Endothelial cell of umbilical vein (primary cell): Measurements from ENCODE around the gene HPS6. TPM values are rescaled to one million over a fixed set of nuclear protein-coding genes. Genes with fewer than 3 reads are reported as not detected.

Experiments used
- BruUV-seq: library from RNA; stranded (reverse); fragments of 400-500 nt; replicated peaks from 2 replicates; lab custom pipeline; 2021; lab: Mats Ljungman, UMichigan
- CTCF ChIA-PET: fragments of 300-600, 350-600 bp; sonication (Branson Sonifier 250); formaldehyde crosslinking; loops from one replicate; lab custom pipeline; 2021; ENCODE audit warnings: antibody characterized with exemption, inconsistent platforms; lab: Charles Lee
- POLR2A ChIA-PET: fragments of 300-600, 350-600 bp; sonication (Branson Sonifier 250); formaldehyde crosslinking; loops from one replicate; lab custom pipeline; 2021; ENCODE audit warnings: antibody characterized with exemption, inconsistent platforms; lab: Charles Lee
- DNase-seq: peaks from one replicate; pipeline ENCODE4 v3.0.0-alpha.2; 2011; ENCODE audit warnings: low read depth, low spot score
- FAIRE-seq: peaks from 2 replicates; lab custom pipeline; 2011; peaks lifted over from hg19 to GRCh38; lab: Jason Lieb, UNC
- H2AFZ ChIP-seq: 2 replicates; pipeline ENCODE4 v1.6.0; 2012; ENCODE audit warnings: low read depth, low read length, control low read depth, inconsistent platforms
- H3K27ac ChIP-seq: 2 replicates; pipeline ENCODE4 v1.5.1; 2011; ENCODE audit warnings: low read depth, mild to moderate bottlenecking, control low read depth, low read length, moderate library complexity; ENCODE audit not compliant: insufficient read depth
- H3K27me3 ChIP-seq, 2 experiments: 2 replicates each; pipeline versions ENCODE4 v1.6.0 to v1.6.1; 2011; ENCODE audit warnings: low read length in 2 of 2, mixed read lengths in 1 of 2; ENCODE audit not compliant: control insufficient read depth in 2 of 2, insufficient read depth in 2 of 2
- H3K36me3 ChIP-seq, 2 experiments: 2 replicates in 1 of 2; 3 replicates in 1 of 2; pipeline ENCODE4 v1.5.1; 2011; ENCODE audit warnings: low read length in 2 of 2, mild to moderate bottlenecking in 1 of 2, moderate library complexity in 1 of 2; ENCODE audit not compliant: control insufficient read depth in 2 of 2, insufficient read depth in 2 of 2; ENCODE audit errors: extremely low read depth in 1 of 2
- H3K4me1 ChIP-seq: 3 replicates; pipeline ENCODE4 v1.5.1; 2011; ENCODE audit warnings: mild to moderate bottlenecking, low read length; ENCODE audit not compliant: control insufficient read depth, insufficient read depth; ENCODE audit errors: extremely low read depth
- H3K4me2 ChIP-seq: 2 replicates; pipeline ENCODE4 v1.6.1; 2011; ENCODE audit warnings: low read length, control low read depth, mixed read lengths; ENCODE audit not compliant: insufficient read depth
- H3K4me3 ChIP-seq, 3 experiments: fragments of 200-600 bp in 1 of 3; sonication (generic), shearing (Covaris generic) in 1 of 3; replicated peaks in 1 of 3; 2 replicates each; pipeline ENCODE4 v1.5.1; 2011 to 2016; ENCODE audit warnings: control low read depth in 3 of 3, low read length in 3 of 3, mild to moderate bottlenecking in 2 of 3, inconsistent platforms in 1 of 3, low read depth in 1 of 3, moderate library complexity in 1 of 3; ENCODE audit not compliant: insufficient read depth in 1 of 3
- H3K79me2 ChIP-seq: 2 replicates; pipeline ENCODE4 v1.6.0; 2012; ENCODE audit warnings: low read length, inconsistent platforms; ENCODE audit not compliant: control insufficient read depth, insufficient read depth
- H3K9ac ChIP-seq: replicated peaks from 2 replicates; pipeline ENCODE3; 2011; ENCODE audit warnings: low read length, control low read depth; ENCODE audit not compliant: insufficient read depth; ENCODE audit errors: extremely low read depth
- H3K9me1 ChIP-seq: replicated peaks from 3 replicates; pipeline ENCODE4 v1.6.0; 2011; ENCODE audit warnings: mild to moderate bottlenecking, low read length; ENCODE audit not compliant: control insufficient read depth, insufficient read depth; ENCODE audit errors: extremely low read depth
- H3K9me3 ChIP-seq: replicated peaks from 2 replicates; pipeline ENCODE4 v1.5.1; 2012; ENCODE audit warnings: low read length, inconsistent platforms; ENCODE audit not compliant: control insufficient read depth, insufficient read depth
- H4K20me1 ChIP-seq: replicated peaks from 2 replicates; pipeline ENCODE3; 2011; ENCODE audit warnings: mild to moderate bottlenecking, low read length; ENCODE audit not compliant: control insufficient read depth, insufficient read depth; ENCODE audit errors: extremely low read depth
- EZH2 ChIP-seq: IDR thresholded peaks from 2 replicates; pipeline ENCODE4 v1.6.1; 2012; ENCODE audit warnings: borderline replicate concordance, low read depth, mild to moderate bottlenecking, moderate library complexity, low read length, inconsistent platforms; ENCODE audit not compliant: severe bottlenecking
- FOS ChIP-seq: IDR thresholded peaks from 2 replicates; pipeline ENCODE4 v1.6.1; 2011; ENCODE audit warnings: mild to moderate bottlenecking, low read length, moderate library complexity, borderline replicate concordance; ENCODE audit not compliant: insufficient read depth
- GATA2 ChIP-seq: IDR thresholded peaks from 2 replicates; pipeline ENCODE4 v1.7.0; 2011; ENCODE audit warnings: low read depth, mild to moderate bottlenecking, moderate library complexity, mixed read lengths, low read length; ENCODE audit not compliant: insufficient read length, insufficient read depth
- JUN ChIP-seq: IDR thresholded peaks from 2 replicates; pipeline ENCODE4 v1.6.1; 2011; ENCODE audit warnings: borderline replicate concordance, low read depth; ENCODE audit not compliant: insufficient read length, insufficient read depth
- MYC ChIP-seq: IDR thresholded peaks from one replicate; pipeline ENCODE4 v1.6.1; 2011; ENCODE audit warnings: mild to moderate bottlenecking, low read depth, low read length
- POLR2A ChIP-seq: IDR thresholded peaks from 2 replicates; pipeline ENCODE4 v1.6.1; 2012; ENCODE audit warnings: low read depth, mild to moderate bottlenecking, control low read depth, low read length
- POLR2AphosphoS5 ChIP-seq: IDR thresholded peaks from 2 replicates; pipeline ENCODE4 v1.6.1; 2012; ENCODE audit warnings: low read depth, mild to moderate bottlenecking, control low read depth, low read length, moderate library complexity; ENCODE audit not compliant: insufficient read depth
- dilution Hi-C: fragments of 300-500 bp; cut with MboI; formaldehyde crosslinking; loops from one replicate; pipeline ENCODE4 v1.15.0; 2019; ENCODE audit warnings: low sequenced_read_pairs; ENCODE audit not compliant: extremely low pct_ligation_motif_present
- intact Hi-C: fragments of 100-400 bp; cut with micrococcal nuclease; formaldehyde crosslinking; loops from one replicate; pipeline ENCODE4 v1.10.0; 2022
- polyA plus RNA-seq, 4 experiments: library from polyadenylated mRNA; depleted of rRNA in 3 of 4; stranded (reverse) in 3 of 4; unstranded in 1 of 4; fragments of >200 nt; gene quantifications; 2 replicates each; pipeline versions ENCODE4 v1.2.1 to v1.2.3, GENCODE V29; 2011 to 2012; ENCODE audit warnings: missing spikeins in 1 of 4
- total RNA-seq: library from RNA; stranded (reverse); gene quantifications from 2 replicates; pipeline ENCODE4 v1.2.3, GENCODE V29; 2021
- TF ChIP-seq, protein P1 (sequence below), 2 donors: IDR thresholded peaks; 1 replicate in 1 of 2; 2 replicates in 1 of 2; pipeline ENCODE4 v1.5.1; 2011; ENCODE audit warnings: low read length in 2 of 2, mild to moderate bottlenecking in 2 of 2, moderate library complexity in 2 of 2, control low read depth in 1 of 2, inconsistent platforms in 1 of 2, low read depth in 1 of 2; ENCODE audit not compliant: insufficient read depth in 1 of 2; ENCODE audit errors: extremely low read depth in 1 of 2
- TF ChIP-seq, protein P2 (sequence below): IDR thresholded peaks from 2 replicates; pipeline ENCODE4 v1.6.1; 2011; ENCODE audit not compliant: insufficient read depth, insufficient read length

Gene HPS6
- total and polyA plus RNA-seq, 2 donors (not counting 3 experiments of a cell fraction or from before 2014, with no cell fraction given), result 9.3 to 18.5 TPM

DNA sequence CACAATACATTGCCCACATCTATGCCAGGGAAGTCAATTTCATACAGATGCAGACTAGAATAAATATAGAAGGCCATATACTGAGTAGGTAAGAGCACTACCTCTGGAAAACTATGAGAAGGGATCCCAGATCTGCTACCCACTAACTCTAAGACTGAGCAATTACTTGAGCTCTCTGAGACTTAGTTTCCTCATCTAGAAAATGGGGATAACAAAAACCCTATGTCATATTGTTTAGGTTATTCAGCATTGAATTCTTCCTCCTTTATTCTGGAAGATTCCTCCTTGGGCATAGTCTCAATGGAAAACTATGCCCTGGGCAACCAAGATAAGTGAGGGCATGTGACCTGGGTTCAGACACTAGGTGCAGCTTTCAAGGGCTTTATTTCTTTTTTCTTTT, 5.2 kb upstream of the HPS6 start:
- Histone ChIP-seq H3K27me3 (no peaks in the 10 kb centered on the region), H3K4me2 (no peak overlapping the region), H2AFZ (no peak overlapping the region), H3K79me2 (peaks cover 5% of the 10 kb centered on the region), H3K4me3 (no peak overlapping the region), H3K9me1 (no peaks in the 10 kb centered on the region), H3K27ac (no peak overlapping the region), H3K9ac (no peak overlapping the region), H3K9me3 (no peaks in the 10 kb centered on the region), H3K36me3 (no peaks in the 10 kb centered on the region), H4K20me1 (no peaks in the 10 kb centered on the region), H3K4me1 (peaks cover 3% of the 10 kb centered on the region)
- CTCF ChIA-PET, result interaction anchor here (0.7 to 2.2 kb wide), 5 partner anchors 9 to 224 kb away, joined by 3 to 8 read pairs (median 3); no protein-coding TSS in a partner anchor
- intact Hi-C loops (no loop called here), dilution Hi-C loops (no loop called here)
- DNase-seq, result no peak
- no TSS peak for BruUV-seq
- POLR2A ChIA-PET, result interaction anchor here (1.1 kb wide), 1 partner anchor 468 kb away, joined by 3 read pairs; no protein-coding TSS in a partner anchor
- no peak for FAIRE-seq
- TF ChIP-seq EZH2 (no peak), POLR2A (no peak), JUN (no peak), MYC (no peak), GATA2 (no peak), FOS (no peak), POLR2AphosphoS5 (no peak)
- TF ChIP-seq, protein P1, sequence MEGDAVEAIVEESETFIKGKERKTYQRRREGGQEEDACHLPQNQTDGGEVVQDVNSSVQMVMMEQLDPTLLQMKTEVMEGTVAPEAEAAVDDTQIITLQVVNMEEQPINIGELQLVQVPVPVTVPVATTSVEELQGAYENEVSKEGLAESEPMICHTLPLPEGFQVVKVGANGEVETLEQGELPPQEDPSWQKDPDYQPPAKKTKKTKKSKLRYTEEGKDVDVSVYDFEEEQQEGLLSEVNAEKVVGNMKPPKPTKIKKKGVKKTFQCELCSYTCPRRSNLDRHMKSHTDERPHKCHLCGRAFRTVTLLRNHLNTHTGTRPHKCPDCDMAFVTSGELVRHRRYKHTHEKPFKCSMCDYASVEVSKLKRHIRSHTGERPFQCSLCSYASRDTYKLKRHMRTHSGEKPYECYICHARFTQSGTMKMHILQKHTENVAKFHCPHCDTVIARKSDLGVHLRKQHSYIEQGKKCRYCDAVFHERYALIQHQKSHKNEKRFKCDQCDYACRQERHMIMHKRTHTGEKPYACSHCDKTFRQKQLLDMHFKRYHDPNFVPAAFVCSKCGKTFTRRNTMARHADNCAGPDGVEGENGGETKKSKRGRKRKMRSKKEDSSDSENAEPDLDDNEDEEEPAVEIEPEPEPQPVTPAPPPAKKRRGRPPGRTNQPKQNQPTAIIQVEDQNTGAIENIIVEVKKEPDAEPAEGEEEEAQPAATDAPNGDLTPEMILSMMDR (IDR thresholded peaks at IDR 0.05; ENCODE audit: extremely low read depth in 1 of 2, insufficient read depth in 1 of 2, low read depth in 1 of 2, low read length in 2 of 2), result no peak
- TF ChIP-seq, protein P2, sequence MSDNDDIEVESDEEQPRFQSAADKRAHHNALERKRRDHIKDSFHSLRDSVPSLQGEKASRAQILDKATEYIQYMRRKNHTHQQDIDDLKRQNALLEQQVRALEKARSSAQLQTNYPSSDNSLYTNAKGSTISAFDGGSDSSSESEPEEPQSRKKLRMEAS, result no peak
